Keratinocyte (primary cell): ENCODE results near the gene UBE2R2. TPM values are rescaled to one million over a fixed set of nuclear protein-coding genes. Genes with fewer than 3 reads are reported as not detected.

Source experiments
- DNase-seq: peaks from one replicate; pipeline ENCODE4 v3.0.0-alpha.2; 2011; ENCODE audit warnings: low read depth, missing footprints, low spot score
- FAIRE-seq: peaks from 2 replicates; lab custom pipeline; 2011; peaks lifted over from hg19 to GRCh38; lab: Jason Lieb, UNC
- H2AFZ ChIP-seq: 2 replicates; pipeline ENCODE4 v1.6.0; 2012; ENCODE audit warnings: low read length, control low read depth, inconsistent platforms; ENCODE audit not compliant: control insufficient read depth
- H3K27ac ChIP-seq: 2 replicates; pipeline ENCODE4 v1.5.1; 2011; ENCODE audit warnings: low read length; ENCODE audit not compliant: control insufficient read depth, insufficient read depth
- H3K27me3 ChIP-seq: 3 replicates; pipeline ENCODE4 v1.6.0; 2011; ENCODE audit warnings: low read length; ENCODE audit not compliant: control insufficient read depth, insufficient read depth; ENCODE audit errors: extremely low read depth
- H3K36me3 ChIP-seq, 2 experiments: 2 replicates in 1 of 2; 3 replicates in 1 of 2; pipeline ENCODE4 v1.5.1; 2011; ENCODE audit warnings: low read length in 2 of 2, mild to moderate bottlenecking in 1 of 2; ENCODE audit not compliant: control insufficient read depth in 2 of 2, insufficient read depth in 2 of 2; ENCODE audit errors: extremely low read depth in 1 of 2
- H3K4me1 ChIP-seq: 3 replicates; pipeline ENCODE4 v1.5.1; 2011; ENCODE audit warnings: low read length; ENCODE audit not compliant: control insufficient read depth, insufficient read depth; ENCODE audit errors: extremely low read depth
- H3K4me2 ChIP-seq: 3 replicates; pipeline ENCODE4 v1.6.0; 2011; ENCODE audit warnings: low read depth, low read length; ENCODE audit not compliant: control insufficient read depth, insufficient read depth; ENCODE audit errors: extremely low read depth
- H3K4me3 ChIP-seq, 3 experiments: fragments of 200-600 bp in 1 of 3; sonication (generic) in 1 of 3; 2 replicates in 2 of 3; 3 replicates in 1 of 3; pipeline ENCODE4 v1.5.1; 2011 to 2016; ENCODE audit warnings: low read length in 3 of 3, mild to moderate bottlenecking in 3 of 3, control low read depth in 2 of 3, inconsistent platforms in 1 of 3, low read depth in 1 of 3, mixed read lengths in 1 of 3, mixed run types in 1 of 3, moderate library complexity in 1 of 3; ENCODE audit not compliant: control insufficient read depth in 2 of 3, insufficient read depth in 2 of 3; ENCODE audit errors: extremely low read depth in 1 of 3
- H3K79me2 ChIP-seq: 2 replicates; pipeline ENCODE4 v1.6.0; 2012; ENCODE audit warnings: low read length; ENCODE audit not compliant: control insufficient read depth, insufficient read depth
- H3K9ac ChIP-seq: 3 replicates; pipeline ENCODE4 v1.6.0; 2011; ENCODE audit warnings: low read length; ENCODE audit not compliant: control insufficient read depth, insufficient read depth; ENCODE audit errors: extremely low read depth
- H3K9me1 ChIP-seq: 3 replicates; pipeline ENCODE4 v1.6.0; 2011; ENCODE audit warnings: low read length; ENCODE audit not compliant: control insufficient read depth, insufficient read depth; ENCODE audit errors: extremely low read depth
- H3K9me3 ChIP-seq: 2 replicates; pipeline ENCODE4 v1.5.1; 2012; ENCODE audit warnings: low read depth, low read length; ENCODE audit not compliant: control insufficient read depth
- H4K20me1 ChIP-seq: 3 replicates; pipeline ENCODE4 v1.6.0; 2011; ENCODE audit warnings: low read length; ENCODE audit not compliant: control insufficient read depth, insufficient read depth; ENCODE audit errors: extremely low read depth
- EZH2 ChIP-seq: IDR thresholded peaks from one replicate; pipeline ENCODE4 v1.6.1; 2012; ENCODE audit warnings: inconsistent platforms, mild to moderate bottlenecking, low read length, moderate library complexity
- dilution Hi-C: fragments of 300-500 bp; cut with MboI; formaldehyde crosslinking; loops from one replicate; pipeline ENCODE4 v1.7.0; 2020; ENCODE audit warnings: low sequenced_read_pairs; ENCODE audit not compliant: extremely low pct_ligation_motif_present
- polyA plus RNA-seq, 5 experiments: library from polyadenylated mRNA; depleted of rRNA in 3 of 5; stranded (reverse) in 3 of 5; stranded (forward) in 1 of 5; unstranded in 1 of 5; fragments of >200 nt; gene quantifications; 1 replicate in 1 of 5; 2 replicates in 3 of 5; 3 replicates in 1 of 5; pipeline versions ENCODE4 v1.2.1 to v1.2.3, GENCODE V29; 2011 to 2012; ENCODE audit warnings: missing spikeins in 2 of 5, low read depth in 1 of 5, low replicate concordance in 1 of 5
- TF ChIP-seq, protein P1 (sequence below), 3 experiments: IDR thresholded peaks in 1 of 3; conservative IDR thresholded peaks in 1 of 3; optimal IDR thresholded peaks in 1 of 3; 2 replicates in 2 of 3; 3 replicates in 1 of 3; pipeline versions ENCODE3 to v1.5.1; 2011; ENCODE audit warnings: low read length in 3 of 3, mild to moderate bottlenecking in 3 of 3, moderate library complexity in 2 of 3, control low read depth in 1 of 3, inconsistent platforms in 1 of 3; ENCODE audit not compliant: insufficient read depth in 2 of 3; ENCODE audit errors: extremely low read depth in 1 of 3

UBE2R2 gene
- polyA plus RNA-seq, 1 donor (not counting 4 experiments of a cell fraction or from before 2014, with no cell fraction given) = 20.5 TPM

DNA sequence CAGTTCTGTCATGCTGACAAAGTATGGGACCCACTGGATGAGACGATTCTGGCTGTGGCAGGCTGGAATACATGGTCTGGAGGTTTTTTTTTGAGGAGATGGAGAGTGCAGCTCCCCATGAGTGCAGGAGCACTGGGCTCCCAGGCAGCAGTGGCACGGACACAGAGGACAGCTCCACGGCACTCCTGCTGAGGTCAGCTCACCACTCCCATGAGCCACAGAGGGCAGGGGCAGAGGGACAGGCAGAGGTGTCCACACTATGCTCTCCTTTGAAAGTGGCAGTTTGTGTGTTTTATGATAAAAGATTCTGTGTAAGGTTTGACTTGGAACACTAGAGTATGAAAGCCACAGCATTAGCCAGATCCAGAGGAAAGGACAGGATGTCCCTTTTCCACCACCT is 114.4 kb downstream of the UBE2R2 start:
- dilution Hi-C loops = no loop called here
- TF ChIP-seq, protein P1, sequence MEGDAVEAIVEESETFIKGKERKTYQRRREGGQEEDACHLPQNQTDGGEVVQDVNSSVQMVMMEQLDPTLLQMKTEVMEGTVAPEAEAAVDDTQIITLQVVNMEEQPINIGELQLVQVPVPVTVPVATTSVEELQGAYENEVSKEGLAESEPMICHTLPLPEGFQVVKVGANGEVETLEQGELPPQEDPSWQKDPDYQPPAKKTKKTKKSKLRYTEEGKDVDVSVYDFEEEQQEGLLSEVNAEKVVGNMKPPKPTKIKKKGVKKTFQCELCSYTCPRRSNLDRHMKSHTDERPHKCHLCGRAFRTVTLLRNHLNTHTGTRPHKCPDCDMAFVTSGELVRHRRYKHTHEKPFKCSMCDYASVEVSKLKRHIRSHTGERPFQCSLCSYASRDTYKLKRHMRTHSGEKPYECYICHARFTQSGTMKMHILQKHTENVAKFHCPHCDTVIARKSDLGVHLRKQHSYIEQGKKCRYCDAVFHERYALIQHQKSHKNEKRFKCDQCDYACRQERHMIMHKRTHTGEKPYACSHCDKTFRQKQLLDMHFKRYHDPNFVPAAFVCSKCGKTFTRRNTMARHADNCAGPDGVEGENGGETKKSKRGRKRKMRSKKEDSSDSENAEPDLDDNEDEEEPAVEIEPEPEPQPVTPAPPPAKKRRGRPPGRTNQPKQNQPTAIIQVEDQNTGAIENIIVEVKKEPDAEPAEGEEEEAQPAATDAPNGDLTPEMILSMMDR (optimal IDR thresholded peaks at IDR 0.05 in 1 of 3, IDR thresholded peaks at IDR 0.05 in 1 of 3, conservative IDR thresholded peaks at IDR 0.05 in 1 of 3; ENCODE audit: extremely low read depth in 1 of 3, insufficient read depth in 2 of 3, low read length in 3 of 3) = no peak
- no peak for TF ChIP-seq EZH2
- H3K4me3 ChIP-seq = no peak overlapping the region
- H3K9ac ChIP-seq = no peak overlapping the region
- no peaks in the 10 kb centered on the region for H3K9me3 ChIP-seq
- no peaks in the 10 kb centered on the region for H3K9me1 ChIP-seq
- no peak overlapping the region for H3K4me2 ChIP-seq
- H3K4me1 ChIP-seq = no peaks in the 10 kb centered on the region
- H3K36me3 ChIP-seq = peaks cover 50 to 66% of the 10 kb centered on the region in 2 experiments
- peaks cover 4% of the 10 kb centered on the region for H3K79me2 ChIP-seq
- FAIRE-seq = no peak
- no peak overlapping the region for H3K27ac ChIP-seq
- H2AFZ ChIP-seq = no peak overlapping the region
- H4K20me1 ChIP-seq = no peaks in the 10 kb centered on the region
- H3K27me3 ChIP-seq = no peaks in the 10 kb centered on the region
- DNase-seq = no peak

DNA sequence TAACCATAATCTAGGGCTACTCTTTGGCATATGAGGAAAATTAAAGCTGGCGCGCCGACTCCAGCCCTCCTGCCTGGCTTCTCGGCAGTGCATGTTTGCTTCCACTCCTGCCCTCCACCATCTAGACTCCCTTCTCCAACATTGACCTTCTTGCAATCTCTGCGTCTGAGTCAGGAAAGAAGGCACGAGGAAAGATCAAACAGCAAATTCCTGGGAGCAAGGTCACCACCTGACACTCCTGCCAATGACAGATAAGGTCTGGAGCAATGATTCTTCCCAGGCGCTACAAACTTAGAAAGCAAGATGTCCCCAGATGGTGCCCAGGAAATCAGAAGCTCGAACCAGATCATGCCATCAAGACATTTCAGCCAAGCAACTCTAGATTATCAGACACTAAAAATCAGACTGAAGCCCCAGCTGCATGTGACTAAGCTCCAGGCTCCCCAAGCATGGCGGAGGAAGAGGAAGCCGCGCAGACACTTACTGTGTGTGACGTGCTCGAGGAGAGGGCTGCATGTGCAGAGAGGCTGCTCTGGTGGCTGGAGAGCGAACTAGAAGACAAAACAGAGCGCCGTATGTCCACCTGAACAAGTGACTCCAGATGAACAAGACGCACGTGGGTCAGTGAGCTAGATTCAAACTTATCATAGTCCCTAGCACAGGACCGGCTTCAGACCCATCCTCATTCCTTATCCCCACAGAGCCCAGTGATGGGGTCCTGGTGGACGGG is 115.3 kb downstream of the UBE2R2 start:
- Histone ChIP-seq H2AFZ (no peak overlapping the region), H3K4me3 (no peak overlapping the region), H3K9me1 (no peaks in the 10 kb centered on the region), H3K27ac (no peak overlapping the region), H3K4me2 (no peak overlapping the region), H3K36me3 (peaks cover 41 to 60% of the 10 kb centered on the region in 2 experiments), H3K79me2 (peaks cover 4% of the 10 kb centered on the region), H3K9ac (no peak overlapping the region), H3K4me1 (no peaks in the 10 kb centered on the region), H4K20me1 (no peaks in the 10 kb centered on the region), H3K27me3 (no peaks in the 10 kb centered on the region), H3K9me3 (no peaks in the 10 kb centered on the region)
- TF ChIP-seq, protein P1 (optimal IDR thresholded peaks at IDR 0.05 in 1 of 3, IDR thresholded peaks at IDR 0.05 in 1 of 3, conservative IDR thresholded peaks at IDR 0.05 in 1 of 3; ENCODE audit: extremely low read depth in 1 of 3, insufficient read depth in 2 of 3, low read length in 3 of 3) = no peak
- TF ChIP-seq EZH2 = no peak
- no peak for FAIRE-seq
- DNase-seq = no peak
- dilution Hi-C loops = no loop called here
